ENCODE results near the gene ZNF45. TPM values are rescaled to one million over a fixed set of nuclear protein-coding genes. Genes with fewer than 3 reads are reported as not detected.

Gene ZNF45
- total RNA-seq, 1 experiment from 2014 or later, result 19.8 TPM

- H3K9ac ChIP-seq (ENCODE audit: extremely low read depth, insufficient read length, low read length), result no peak overlapping the region
- H2AFZ ChIP-seq (ENCODE audit: low read length), result no peak overlapping the region
- peaks cover 2% of the 10 kb centered on the region for H3K23me2 ChIP-seq (ENCODE audit: insufficient read length, low read depth, low read length, poor library complexity, severe bottlenecking)
- no peak overlapping the region for H3K14ac ChIP-seq (ENCODE audit: insufficient read depth, low read length)
- H3T11ph ChIP-seq (ENCODE audit: low read length), result no peak overlapping the region
- peak overlapping the region; percentile 92; a peak in 4 of 5 replicates for H3K4me3 Mint-ChIP-seq
- DNase-seq, result no peak
- no peaks in the 10 kb centered on the region for H4K20me1 ChIP-seq (ENCODE audit: control insufficient read depth, insufficient read depth, insufficient read length)
- peaks cover 21% of the 10 kb centered on the region for H3K27me3 Mint-ChIP-seq (ENCODE audit: low read depth)
- H4K91ac ChIP-seq (ENCODE audit: insufficient read length, low read depth, low read length), result no peak overlapping the region
- no peak overlapping the region for H3K27ac ChIP-seq (ENCODE audit: insufficient read length, low read depth, low read length)
- peaks cover 35 to 46% (median 43%) of the 10 kb centered on the region in 3 experiments for H3K36me3 Mint-ChIP-seq (ENCODE audit: insufficient read depth in 1 of 3, low read depth in 3 of 3)
- H3K27ac Mint-ChIP-seq, result no peak overlapping the region
- no peaks in the 10 kb centered on the region for H3K79me2 ChIP-seq (ENCODE audit: insufficient read depth, low read length)
- H3K56ac ChIP-seq (ENCODE audit: insufficient read length, low read depth, low read length), result no peak overlapping the region
- H3K4me1 Mint-ChIP-seq, result peaks cover 0 to 16% of the 10 kb centered on the region in 2 experiments
- H4K5ac ChIP-seq (ENCODE audit: insufficient read length, low read depth, low read length), result no peak overlapping the region
- H2BK20ac ChIP-seq (ENCODE audit: low read depth, low read length, poor library complexity, severe bottlenecking), result no peak overlapping the region
- H3K4me2 ChIP-seq (ENCODE audit: insufficient read depth, insufficient read length, low read length), result peak overlapping the region; percentile 90
- H3K79me1 ChIP-seq (ENCODE audit: insufficient read depth, low read depth, low read length, poor library complexity, severe bottlenecking), result no peaks in the 10 kb centered on the region
- no peak overlapping the region for H2BK5ac ChIP-seq (ENCODE audit: insufficient read length, low read length)
- no peak overlapping the region for H4K8ac ChIP-seq (replicated peaks; ENCODE audit: insufficient read length, low read depth, low read length)
- H2BK15ac ChIP-seq (ENCODE audit: low read depth, low read length), result no peak overlapping the region
- H3K18ac ChIP-seq (ENCODE audit: insufficient read length, low read depth, low read length), result no peak overlapping the region
- peaks cover 2% of the 10 kb centered on the region; the same call in 1 of the 2 replicates for H3K27me3 ChIP-seq (ENCODE audit: insufficient read depth, low read length)
- H2AK5ac ChIP-seq (ENCODE audit: insufficient read length, low read length), result no peak overlapping the region
- H3K23ac ChIP-seq (ENCODE audit: insufficient read length, low read depth, low read length), result no peak overlapping the region
- TF ChIP-seq CTCF (conservative IDR thresholded peaks at IDR 0.05), result no peak
- peaks cover 52 to 80% of the 10 kb centered on the region in 2 experiments for H3K9me3 Mint-ChIP-seq
- H2BK12ac ChIP-seq (ENCODE audit: insufficient read length, low read depth, low read length), result no peak overlapping the region
- no peak overlapping the region for H2BK120ac ChIP-seq (ENCODE audit: low read depth, low read length, poor library complexity, severe bottlenecking)
- H3K9me3 ChIP-seq (ENCODE audit: control insufficient read depth, low read depth, low read length), result peaks cover 14% of the 10 kb centered on the region
- H3K4ac ChIP-seq (ENCODE audit: low read depth, low read length), result no peak overlapping the region
- no peaks in the 10 kb centered on the region for H3K4me1 ChIP-seq (ENCODE audit: insufficient read depth, low read length)
- no CpG with 5 or more reads among the region's 4 CpGs for WGBS (ENCODE audit: extremely low coverage, insufficient read length, low lambda C conversion rate)
These were observed 32.7 kb downstream of the ZNF45 start for GRCh38 chr19:43902399-43902798.

Measured in H9 (cell line).